Ureter (tissue), 1 donor: Measurements from ENCODE around the gene SLC18A3. TPM values are rescaled to one million over a fixed set of nuclear protein-coding genes. Genes with fewer than 3 reads are reported as not detected.

Source experiments
- DNase-seq: peaks from one replicate; pipeline ENCODE4 v3.0.0-alpha.2; 2020; ENCODE audit warnings: low spot score
- total RNA-seq: library from RNA; stranded (reverse); gene quantifications from one replicate; pipeline ENCODE4 v1.2.4, GENCODE V29; 2023
- donor health status: DM: yes; HTN: yes; CAD: no.

Gene SLC18A3
- total RNA-seq: not detected

- DNase-seq: no peak
Measured at GRCh38 chr10:49610114-49610457, at the start of gene SLC18A3. TSS of gene SLC18A3 (plus strand) at chr10:49610310. CDS start at chr10:49610741, 431 bp downstream.

GRCh38 chr10:49560526-49560925 is 49.6 kb upstream of the SLC18A3 start:
- DNase-seq: no peak

GRCh38 chr10:49562893-49563292 is 47.2 kb upstream of the SLC18A3 start:
- no peak for DNase-seq

GRCh38 chr10:49564461-49565009 is 45.6 kb upstream of the SLC18A3 start:
- DNase-seq: no peak

- DNase-seq: no peak
Measured at GRCh38 chr10:49567810-49568209, 42.3 kb upstream of the SLC18A3 start.

- DNase-seq: no peak
Measured at GRCh38 chr10:49568235-49568634, 41.9 kb upstream of the SLC18A3 start.

- DNase-seq: no peak
Measured at GRCh38 chr10:49569031-49569631, 41.0 kb upstream of the SLC18A3 start.

- DNase-seq: no peak
Measured at GRCh38 chr10:49571388-49571787, 38.7 kb upstream of the SLC18A3 start.

- no peak for DNase-seq
Measured at GRCh38 chr10:49572594-49573114, 37.5 kb upstream of the SLC18A3 start.

GRCh38 chr10:49575489-49576072 is 34.5 kb upstream of the SLC18A3 start:
- no peak for DNase-seq

GRCh38 chr10:49577182-49577925 is 32.8 kb upstream of the SLC18A3 start:
- DNase-seq: no peak

GRCh38 chr10:49578392-49578791 is 31.7 kb upstream of the SLC18A3 start:
- DNase-seq: no peak

GRCh38 chr10:49579621-49580020 is 30.5 kb upstream of the SLC18A3 start:
- DNase-seq: no peak

GRCh38 chr10:49585387-49585786 is 24.7 kb upstream of the SLC18A3 start:
- no peak for DNase-seq

- no peak for DNase-seq
Measured at GRCh38 chr10:49587981-49588380, 22.1 kb upstream of the SLC18A3 start.

- DNase-seq: peak; percentile 67
Measured at GRCh38 chr10:49592726-49593563, 17.2 kb upstream of the SLC18A3 start.

- DNase-seq: no peak
Measured at GRCh38 chr10:49593564-49593875, 16.6 kb upstream of the SLC18A3 start.

- DNase-seq: no peak
Measured at GRCh38 chr10:49593998-49594397, 16.1 kb upstream of the SLC18A3 start.

GRCh38 chr10:49594594-49594993 is 15.5 kb upstream of the SLC18A3 start:
- DNase-seq: no peak

GRCh38 chr10:49595003-49595712 is 15.0 kb upstream of the SLC18A3 start:
- no peak for DNase-seq
